Hepatic stellate cell (primary cell): ENCODE measurements around the gene SREK1.
"Not testable (repeated sequence)": the region's sequence is repeated elsewhere in the genome, so short reads cannot be mapped to it uniquely, and the experiment has no call there.

Experiments
- DNase-seq: peaks from one replicate; pipeline ENCODE4 v3.0.0; 2011; ENCODE audit warnings: low spot score

Gene SREK1

GRCh38 chr5:66144074-66144833 is at the start of gene SREK1:
SREK1 (plus strand) TSS chr5:66144300; CDS start chr5:66144377, 77 bp downstream.
- DNase-seq, result peak; percentile 97

- no peak for DNase-seq
These were observed 43.2 kb upstream of the SREK1 start for GRCh38 chr5:66100851-66101250.

- no peak for DNase-seq
These were observed 30.9 kb upstream of the SREK1 start for GRCh38 chr5:66113160-66113559.

- DNase-seq, result no peak
These were observed 25.8 kb upstream of the SREK1 start for GRCh38 chr5:66118304-66118703.

- no peak for DNase-seq
These were observed 21.6 kb upstream of the SREK1 start for GRCh38 chr5:66122379-66123034.

- no peak for DNase-seq
These were observed 15.0 kb upstream of the SREK1 start for GRCh38 chr5:66129144-66129543.

GRCh38 chr5:66130493-66130892 is 13.6 kb upstream of the SREK1 start:
- no peak for DNase-seq

GRCh38 chr5:66134407-66134861 is 9.7 kb upstream of the SREK1 start:
- DNase-seq, result no peak

- no peak for DNase-seq
These were observed 8.0 kb upstream of the SREK1 start for GRCh38 chr5:66136053-66136452.

- DNase-seq, result not testable (repeated sequence)
These were observed 7.2 kb upstream of the SREK1 start for GRCh38 chr5:66136944-66137343.

GRCh38 chr5:66138637-66139317 is 5.3 kb upstream of the SREK1 start:
- no peak for DNase-seq

GRCh38 chr5:66139318-66139712 is 4.8 kb upstream of the SREK1 start:
- DNase-seq, result no peak

- no peak for DNase-seq
These were observed 1.7 kb upstream of the SREK1 start for GRCh38 chr5:66142417-66142816.

GRCh38 chr5:66143473-66144073 is 527 bp upstream of the SREK1 start:
- no peak for DNase-seq

- DNase-seq, result peak; percentile 53
These were observed 812 bp downstream of the SREK1 start for GRCh38 chr5:66144834-66145390.

- no peak for DNase-seq
These were observed 1.6 kb downstream of the SREK1 start for GRCh38 chr5:66145737-66146136.

- DNase-seq, result no peak
These were observed 5.8 kb downstream of the SREK1 start for GRCh38 chr5:66149950-66150349.

- DNase-seq, result no peak
These were observed 6.9 kb downstream of the SREK1 start for GRCh38 chr5:66151030-66151429.

- no peak for DNase-seq
These were observed 7.4 kb downstream of the SREK1 start for GRCh38 chr5:66151491-66151890.

GRCh38 chr5:66157046-66157445 is 12.9 kb downstream of the SREK1 start:
- no peak for DNase-seq

- DNase-seq, result no peak
These were observed 17.3 kb downstream of the SREK1 start for GRCh38 chr5:66161356-66161755.
